C1 segment of cervical spinal cord (tissue), 14 donors: Measurements from ENCODE around the gene FBH1.

Experiments used
- DNase-seq, 14 donors: peaks; one replicate each; lab custom pipeline; 2025; lab: John Stamatoyannopoulos, UW

FBH1 gene

DNA sequence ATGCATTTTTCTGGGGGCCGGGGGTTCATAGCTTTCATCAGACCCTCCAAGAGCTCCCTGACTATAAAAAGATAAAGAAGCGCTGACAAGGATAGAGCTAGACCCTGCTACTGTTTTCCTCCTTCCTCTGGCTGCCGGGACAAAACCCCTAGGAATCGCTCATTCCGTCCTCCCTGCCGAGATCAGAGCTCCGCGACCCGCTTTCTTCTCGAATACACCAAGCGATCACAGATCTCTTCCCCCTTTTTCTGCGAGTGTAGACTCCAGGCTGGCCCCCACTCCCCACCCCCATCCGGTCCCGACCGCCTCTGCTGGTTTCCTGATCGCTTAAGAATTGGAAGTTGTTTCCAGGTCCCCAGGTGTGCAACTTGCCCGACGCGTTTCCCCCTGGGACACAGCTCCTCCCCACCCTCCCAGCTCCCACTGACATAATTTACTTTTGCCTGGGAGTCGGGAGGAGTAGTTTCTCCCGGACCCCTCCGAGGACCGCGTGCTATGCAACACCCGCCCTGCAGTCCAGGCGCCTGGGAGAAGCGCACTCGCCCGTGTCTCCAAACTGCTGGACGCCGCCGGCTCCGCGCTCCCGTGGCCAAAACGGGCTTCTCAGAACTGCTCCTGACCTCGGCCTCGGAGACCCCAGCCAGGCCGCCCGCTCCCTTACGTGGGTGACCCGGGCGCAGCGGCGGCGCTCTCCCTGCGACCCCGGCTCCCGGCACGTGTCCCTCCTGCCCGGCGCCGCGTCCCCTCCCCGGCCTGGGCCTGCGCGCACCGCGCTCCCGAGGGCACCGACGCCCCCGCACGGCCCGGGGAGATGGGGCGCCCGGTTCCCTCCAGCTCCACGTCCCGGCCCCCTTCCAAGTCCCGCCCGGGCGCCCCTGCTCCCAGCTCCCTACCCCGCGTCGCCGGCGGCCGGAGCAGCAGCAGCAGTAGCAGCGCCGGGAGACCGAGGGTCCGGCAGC, 86.7 kb downstream of the FBH1 start:
- DNase-seq, result peak in 6 of 14 donors; percentile 7 to 66 (median 37)

DNA sequence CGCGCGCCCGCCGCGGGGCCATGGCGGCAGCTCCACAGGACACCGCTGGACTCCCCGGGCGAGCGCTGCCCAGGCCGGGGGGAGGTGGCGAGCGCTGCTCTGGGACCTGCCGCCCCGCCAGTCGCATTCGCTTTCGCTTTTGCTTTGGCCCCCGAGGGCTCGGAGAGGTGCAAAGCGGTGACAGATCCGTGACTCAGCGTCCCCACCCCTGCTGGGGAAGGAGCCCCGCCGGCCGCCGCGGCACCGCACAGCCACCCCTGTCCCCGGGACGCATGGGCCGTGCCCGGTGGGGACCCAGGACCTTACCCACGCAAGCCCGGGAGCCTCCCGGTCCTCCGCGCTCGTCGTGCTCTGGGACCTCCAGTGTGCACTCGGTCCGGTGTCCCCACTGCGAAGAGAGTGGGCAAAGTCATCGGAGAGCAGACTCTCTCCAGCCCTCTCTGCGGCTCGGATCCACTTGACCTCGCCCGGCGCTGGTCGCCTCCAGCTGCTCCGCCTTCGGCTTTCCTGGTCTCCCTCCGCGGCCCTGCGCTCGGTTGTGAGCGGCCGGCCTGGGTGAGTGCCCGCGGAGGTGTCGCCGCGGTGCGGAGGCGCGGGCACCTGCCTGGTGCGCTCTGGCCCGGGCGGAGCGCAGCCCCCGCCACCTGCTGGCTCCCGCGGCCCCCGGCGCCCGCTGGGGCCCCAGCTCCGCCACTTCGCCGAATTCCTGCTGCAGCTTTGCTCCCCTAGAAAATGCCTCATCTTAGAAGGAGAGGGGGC, 87.6 kb downstream of the FBH1 start, which contains the start of gene IL15RA:
Gene IL15RA, minus strand, starts transcription at position 73 of the 759 bp plus-strand sequence. Its CDS starts 51 bp downstream, at position 22.
- peak in 8 of 14 donors; percentile 18 to 66 (median 37) for DNase-seq

DNA sequence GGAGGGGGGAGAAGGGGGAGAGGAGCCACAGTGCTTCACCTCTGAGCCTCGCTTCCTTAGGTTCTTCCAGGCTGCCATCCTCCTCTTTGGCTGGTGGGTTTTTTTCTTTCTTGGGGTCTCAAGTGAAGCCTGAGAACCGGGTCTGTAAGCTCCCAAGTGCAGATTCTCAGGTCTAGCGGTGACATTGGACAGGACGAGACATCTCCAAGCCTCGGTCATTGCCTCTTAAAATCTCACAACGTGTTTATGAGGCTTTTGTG, 88.1 kb downstream of the FBH1 start:
- no peak for DNase-seq

DNA sequence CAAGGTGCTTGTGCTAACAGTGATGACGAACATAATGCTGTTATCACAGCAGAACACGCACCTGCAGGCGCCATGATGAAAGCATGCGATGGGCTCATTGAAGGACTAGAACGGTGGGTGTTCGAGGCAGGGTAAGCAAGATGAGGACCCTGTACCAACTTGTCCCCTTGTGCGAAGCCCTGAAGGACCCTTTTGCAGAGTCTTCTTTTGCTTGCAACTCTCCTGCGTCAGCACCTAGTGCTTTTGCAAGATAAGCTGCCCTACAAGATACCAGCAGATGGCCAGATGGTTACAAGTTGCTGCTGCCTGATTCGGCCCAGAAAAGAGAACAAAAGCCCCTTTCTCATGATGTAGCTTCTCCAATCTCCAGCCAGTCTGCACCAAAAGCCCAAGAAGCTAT, 91.5 kb downstream of the FBH1 start:
- DNase-seq, result no peak

DNA sequence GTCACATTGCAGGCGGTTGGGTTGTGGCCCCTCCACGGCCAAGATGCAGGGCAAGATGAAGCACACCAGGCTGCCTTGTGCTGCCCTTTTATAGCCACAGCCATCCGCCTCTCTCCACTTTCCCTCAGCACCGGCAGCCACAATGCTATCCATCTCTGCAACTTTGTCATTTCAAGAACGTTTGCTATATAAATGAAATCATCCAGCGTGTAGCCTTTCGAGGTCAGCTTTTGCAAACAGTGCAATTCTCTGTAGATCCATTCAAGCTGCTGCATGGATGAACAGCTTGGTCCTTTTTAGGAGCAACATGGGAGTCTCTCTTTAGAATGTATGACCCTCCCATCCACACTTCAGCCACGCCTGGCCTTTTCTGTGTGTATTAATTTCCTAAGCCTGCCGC, 93.7 kb downstream of the FBH1 start:
- no peak for DNase-seq

DNA sequence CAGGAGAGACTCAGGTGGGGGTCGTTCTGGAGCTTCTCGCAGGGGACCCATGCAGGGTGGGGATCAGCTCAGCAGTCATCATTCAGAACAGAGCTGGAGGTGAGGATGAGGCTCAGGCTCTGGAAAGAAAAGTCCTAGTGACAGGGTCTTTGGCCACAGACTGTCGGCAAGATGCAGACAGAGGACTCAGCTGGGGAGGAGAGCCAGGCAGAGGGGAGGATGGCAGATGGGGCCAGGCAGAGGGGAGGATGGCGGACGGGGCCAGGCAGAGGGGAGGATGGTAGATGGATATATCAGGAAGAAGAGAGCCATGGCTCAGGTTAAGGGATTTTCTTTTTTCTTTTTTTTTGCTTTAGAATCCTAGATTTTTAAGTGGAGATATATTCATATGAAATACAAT, 95.0 kb downstream of the FBH1 start:
- no peak for DNase-seq
